Calu3 (cell line): ENCODE data around the gene LRRC32. TPM values are rescaled to one million over a fixed set of nuclear protein-coding genes. Genes with fewer than 3 reads are reported as not detected.

Source experiments
- BruUV-seq: library from RNA; stranded (reverse); fragments of 400-500 nt; replicated peaks from 2 replicates; lab custom pipeline; 2021; lab: Mats Ljungman, UMichigan
- CTCF ChIA-PET: fragments of 300-600 bp; sonication (Branson Sonifier 250); formaldehyde crosslinking; loops from one replicate; lab custom pipeline; 2022; ENCODE audit warnings: antibody characterized with exemption; lab: Charles Lee
- DNase-seq: peaks from one replicate; pipeline ENCODE4 v3.0.0; 2022
- H3K27ac Mint-ChIP-seq: one replicate; pipeline ENCODE4 v1.8.0; 2022; ENCODE audit warnings: mixed read lengths; ENCODE audit not compliant: unreplicated experiment
- H3K27me3 Mint-ChIP-seq: one replicate; pipeline ENCODE4 v1.8.0; 2022; ENCODE audit warnings: mixed read lengths; ENCODE audit not compliant: unreplicated experiment
- H3K36me3 Mint-ChIP-seq: one replicate; pipeline ENCODE4 v1.8.0; 2022; ENCODE audit warnings: mild to moderate bottlenecking, moderate library complexity, mixed read lengths; ENCODE audit not compliant: insufficient read depth, unreplicated experiment
- H3K4me1 Mint-ChIP-seq: one replicate; pipeline ENCODE4 v1.8.0; 2022; ENCODE audit warnings: mild to moderate bottlenecking, low read depth, mixed read lengths; ENCODE audit not compliant: unreplicated experiment
- H3K4me3 Mint-ChIP-seq: one replicate; pipeline ENCODE4 v1.8.0; 2022; ENCODE audit warnings: mild to moderate bottlenecking, low read depth, moderate library complexity, mixed read lengths; ENCODE audit not compliant: unreplicated experiment
- H3K9me3 Mint-ChIP-seq: one replicate; pipeline ENCODE4 v1.8.0; 2022; ENCODE audit warnings: low read depth, mixed read lengths; ENCODE audit not compliant: unreplicated experiment
- CTCF ChIP-seq: fragments of 200-600 bp; IDR thresholded peaks from one replicate; pipeline ENCODE4 v1.8.0; 2022; ENCODE audit warnings: antibody characterized with exemption; ENCODE audit not compliant: unreplicated experiment
- intact Hi-C: fragments of 100-400 bp; cut with micrococcal nuclease; formaldehyde crosslinking; loops from one replicate; pipeline ENCODE4 v1.10.0; 2022; ENCODE audit not compliant: unreplicated experiment
- total RNA-seq: library from RNA; stranded (reverse); gene quantifications from 2 replicates; pipeline ENCODE4 v1.2.3, GENCODE V29; 2022

Gene LRRC32
- total RNA-seq, 1 experiment from 2014 or later: not detected

- CTCF ChIA-PET: no interaction called here
- Mint-ChIP-seq H3K9me3 (no peaks in the 10 kb centered on the region), H3K36me3 (no peaks in the 10 kb centered on the region), H3K27me3 (peaks cover 37% of the 10 kb centered on the region), H3K27ac (no peak overlapping the region), H3K4me1 (no peaks in the 10 kb centered on the region), H3K4me3 (no peak overlapping the region)
- intact Hi-C loops: no loop called here
- BruUV-seq: no TSS peak
- no peak for DNase-seq
- TF ChIP-seq CTCF: no peak
Observed at GRCh38 chr11:76629853-76630599, 40.5 kb downstream of the LRRC32 start.

GRCh38 chr11:76629116-76629852 is 41.3 kb downstream of the LRRC32 start:
- no peaks in the 10 kb centered on the region for H3K4me1 Mint-ChIP-seq
- no peak overlapping the region for H3K27ac Mint-ChIP-seq
- no peak overlapping the region for H3K4me3 Mint-ChIP-seq
- no TSS peak for BruUV-seq
- H3K9me3 Mint-ChIP-seq: no peaks in the 10 kb centered on the region
- TF ChIP-seq CTCF: no peak
- H3K27me3 Mint-ChIP-seq: peaks cover 34% of the 10 kb centered on the region
- intact Hi-C loops: no loop called here
- H3K36me3 Mint-ChIP-seq: no peaks in the 10 kb centered on the region
- DNase-seq: no peak
- CTCF ChIA-PET: no interaction called here

GRCh38 chr11:76628408-76628947 is 42.1 kb downstream of the LRRC32 start:
- H3K9me3 Mint-ChIP-seq: no peaks in the 10 kb centered on the region
- H3K4me3 Mint-ChIP-seq: no peak overlapping the region
- DNase-seq: no peak
- no peaks in the 10 kb centered on the region for H3K4me1 Mint-ChIP-seq
- CTCF ChIA-PET: no interaction called here
- H3K27ac Mint-ChIP-seq: no peak overlapping the region
- no peaks in the 10 kb centered on the region for H3K36me3 Mint-ChIP-seq
- intact Hi-C loops: no loop called here
- BruUV-seq: no TSS peak
- no peak for TF ChIP-seq CTCF
- peaks cover 25% of the 10 kb centered on the region for H3K27me3 Mint-ChIP-seq

GRCh38 chr11:76627606-76628005 is 42.9 kb downstream of the LRRC32 start:
- Mint-ChIP-seq H3K9me3 (no peaks in the 10 kb centered on the region), H3K4me3 (no peak overlapping the region), H3K36me3 (no peaks in the 10 kb centered on the region), H3K27me3 (peaks cover 25% of the 10 kb centered on the region), H3K27ac (no peak overlapping the region), H3K4me1 (no peaks in the 10 kb centered on the region)
- TF ChIP-seq CTCF: no peak
- CTCF ChIA-PET: no interaction called here
- intact Hi-C loops: no loop called here
- no peak for DNase-seq
- no TSS peak for BruUV-seq
